Midbrain (tissue), 1 donor: ENCODE measurements around the gene SEPTIN8.
A peak's percentile ranks its signal among the peaks of the same experiment; 100 is the strongest.

Experiments used
- DNase-seq: peaks from one replicate; lab custom pipeline; 2025; lab: John Stamatoyannopoulos, UW

The SEPTIN8 gene

DNA sequence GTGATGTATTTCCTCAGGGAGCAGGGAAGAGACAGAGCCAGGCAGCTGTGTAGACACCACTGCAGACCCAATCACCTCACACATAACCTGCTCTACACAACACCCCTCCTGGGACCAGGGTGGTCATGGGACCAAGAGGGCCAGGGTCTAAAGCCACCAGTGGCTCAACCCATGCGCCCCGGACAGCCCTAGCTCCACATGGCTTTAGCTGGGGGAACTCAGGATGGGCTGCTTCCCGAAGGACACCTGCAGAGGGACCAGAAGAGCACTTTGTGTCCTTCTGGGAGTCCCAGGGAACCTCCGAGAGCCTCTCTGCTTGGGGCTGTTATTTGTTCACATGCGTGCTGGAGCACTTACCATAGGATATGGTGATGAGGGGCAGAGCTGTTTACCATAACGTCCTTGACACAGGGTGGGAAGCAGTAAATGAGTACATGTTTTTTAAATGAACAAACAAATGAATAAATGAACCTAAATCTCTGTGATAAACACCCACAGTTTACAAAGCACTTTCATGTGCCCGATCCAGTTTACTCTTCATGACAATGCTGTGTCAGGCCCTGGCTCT, 12.3 kb downstream of the SEPTIN8 start:
- DNase-seq = no peak

DNA sequence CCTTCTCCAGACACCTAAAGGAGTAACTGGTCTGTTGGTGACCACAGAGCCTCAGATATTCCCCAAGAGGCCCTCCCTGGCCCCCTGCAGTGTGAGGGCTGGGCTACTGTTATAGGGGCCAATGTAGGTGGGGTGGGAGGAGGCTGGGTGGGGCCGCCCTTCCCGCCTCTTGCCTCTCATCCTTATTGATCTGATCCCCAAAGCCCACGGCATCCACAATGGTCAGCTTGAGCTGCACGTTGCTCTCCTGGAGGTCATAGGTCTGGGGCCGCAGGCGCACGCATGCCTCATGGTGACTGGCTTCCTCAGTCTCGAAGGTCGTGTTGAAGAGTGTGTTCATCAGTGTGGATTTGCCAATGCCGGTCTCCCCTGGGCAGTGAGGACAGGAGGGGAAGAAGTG, 13.0 kb downstream of the SEPTIN8 start:
- no peak for DNase-seq

GRCh38 chr5:132763181-132764036, 13.6 kb downstream of the SEPTIN8 start:
- DNase-seq = no peak

- no peak for DNase-seq
Measured at GRCh38 chr5:132762246-132763000, 14.6 kb downstream of the SEPTIN8 start.

DNA sequence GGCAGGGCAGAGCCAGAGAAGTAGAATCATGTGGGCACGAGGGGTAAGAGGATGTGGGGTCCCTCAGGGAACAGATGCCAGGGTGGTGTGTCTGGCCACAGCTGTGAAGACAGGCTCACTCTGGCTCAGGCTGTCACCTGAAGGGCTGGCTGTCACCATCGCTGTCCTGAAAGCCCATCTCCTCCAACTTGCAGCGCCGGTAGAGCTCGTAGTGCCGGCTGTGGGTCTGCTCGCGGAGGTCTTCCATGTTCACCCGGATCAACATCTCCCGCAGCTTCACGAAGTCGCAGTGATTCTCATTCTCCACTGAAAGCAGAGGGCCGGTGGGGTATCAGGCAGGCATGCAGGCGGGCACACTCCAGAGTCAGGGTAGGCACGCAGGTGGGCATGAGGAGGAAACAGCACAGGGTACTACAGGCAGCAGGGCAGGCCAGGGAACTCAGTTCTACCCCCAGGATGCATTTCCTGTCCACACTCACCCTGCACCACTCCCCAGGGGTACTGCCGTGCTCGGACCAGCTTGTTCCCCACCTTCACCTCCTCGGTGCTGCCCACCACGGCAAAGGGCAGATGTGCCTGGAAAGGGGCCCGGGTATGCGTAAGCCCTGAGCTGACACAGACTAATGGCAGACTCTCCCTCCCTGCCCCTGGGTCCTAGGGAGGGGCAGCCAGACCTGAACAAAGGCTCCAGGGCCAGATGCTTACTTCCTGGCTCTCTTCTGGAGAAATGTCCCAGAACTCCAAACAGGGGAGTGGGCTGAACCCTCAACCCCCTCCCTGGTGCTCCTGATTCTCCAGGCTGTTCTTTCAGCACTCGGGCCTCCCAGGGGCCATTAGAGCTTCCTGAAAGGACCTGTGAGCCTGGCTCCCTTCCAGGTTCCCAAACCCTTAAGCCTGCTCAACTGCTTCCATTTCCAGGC, 15.5 kb downstream of the SEPTIN8 start:
- no peak for DNase-seq

DNA sequence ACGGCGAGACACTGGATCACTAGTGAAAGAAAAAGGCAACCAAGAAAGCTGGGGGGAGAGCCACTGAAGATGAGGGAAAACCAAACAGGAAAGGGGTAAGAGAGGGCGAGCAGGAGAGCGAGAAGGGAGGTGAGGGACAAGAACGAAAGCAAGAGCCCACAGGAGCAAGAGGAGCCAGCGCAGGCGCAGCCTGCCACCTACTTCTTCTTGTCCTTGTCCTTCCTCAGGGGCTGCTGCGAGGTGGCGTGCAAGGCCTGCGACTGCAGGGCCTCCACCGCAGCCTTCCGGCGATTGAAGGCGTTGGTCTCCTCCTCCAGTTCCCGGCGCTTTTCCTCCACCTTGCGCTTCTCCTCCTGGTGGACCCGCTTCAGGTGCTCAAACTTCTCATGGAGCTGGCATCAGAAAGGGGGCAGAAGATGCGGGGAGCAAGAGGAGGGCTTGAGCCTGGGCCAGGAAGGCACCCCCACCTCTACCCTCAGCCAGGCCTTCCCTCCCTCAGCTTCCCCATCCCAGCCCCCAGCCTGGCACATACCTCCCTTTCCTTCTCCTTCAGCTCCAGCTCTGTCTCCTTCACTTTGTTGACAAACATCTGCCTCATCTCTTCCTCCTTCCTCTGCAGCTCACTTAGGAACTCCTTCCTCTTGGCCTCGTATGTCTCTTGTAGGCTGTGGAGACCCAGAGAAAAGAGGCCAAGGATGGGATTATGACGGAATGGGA, 16.3 kb downstream of the SEPTIN8 start:
- no peak for DNase-seq

DNA sequence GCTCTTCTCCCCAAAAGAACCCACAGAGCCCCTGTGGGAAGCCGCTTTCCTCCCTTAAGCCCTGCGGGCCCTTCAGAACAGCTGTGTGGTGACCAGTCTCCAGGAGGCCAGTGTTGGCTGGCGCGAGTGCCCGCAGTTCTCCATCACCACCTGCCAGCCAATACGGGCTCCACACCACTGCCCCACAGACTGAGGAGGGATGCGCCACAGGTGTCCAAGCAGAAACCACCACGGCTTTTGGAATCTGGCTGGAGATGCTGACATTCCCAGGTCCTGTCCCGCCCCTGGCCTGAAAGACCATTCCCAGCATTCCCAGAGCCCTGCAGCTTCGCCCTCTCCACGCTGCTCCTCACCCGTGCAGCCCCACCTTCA, 17.0 kb downstream of the SEPTIN8 start:
- no peak for DNase-seq

- no peak for DNase-seq
Measured at GRCh38 chr5:132759114-132760048, 17.7 kb downstream of the SEPTIN8 start.

- no peak for DNase-seq
Measured at GRCh38 chr5:132758451-132758850, 18.6 kb downstream of the SEPTIN8 start.

DNA sequence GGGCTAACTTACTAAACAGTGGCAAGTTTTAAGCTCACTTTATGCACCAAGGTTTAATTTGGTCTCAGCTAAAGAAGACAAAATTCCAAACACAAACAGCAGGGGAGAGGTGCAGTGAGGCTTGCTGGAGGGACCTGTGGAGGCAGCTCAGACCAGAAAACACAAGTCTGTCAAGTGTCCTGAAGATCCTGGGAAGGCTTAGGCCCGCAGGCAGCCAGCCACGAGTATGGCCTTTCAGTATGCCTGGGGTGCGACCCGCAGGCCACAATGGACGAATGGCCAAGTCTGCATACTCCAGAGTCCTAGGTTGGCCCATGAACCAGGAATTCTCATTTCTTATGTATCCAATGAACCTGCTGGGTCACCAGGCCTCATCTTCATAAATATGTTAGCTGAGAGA, 20.5 kb downstream of the SEPTIN8 start:
- no peak for DNase-seq

DNA sequence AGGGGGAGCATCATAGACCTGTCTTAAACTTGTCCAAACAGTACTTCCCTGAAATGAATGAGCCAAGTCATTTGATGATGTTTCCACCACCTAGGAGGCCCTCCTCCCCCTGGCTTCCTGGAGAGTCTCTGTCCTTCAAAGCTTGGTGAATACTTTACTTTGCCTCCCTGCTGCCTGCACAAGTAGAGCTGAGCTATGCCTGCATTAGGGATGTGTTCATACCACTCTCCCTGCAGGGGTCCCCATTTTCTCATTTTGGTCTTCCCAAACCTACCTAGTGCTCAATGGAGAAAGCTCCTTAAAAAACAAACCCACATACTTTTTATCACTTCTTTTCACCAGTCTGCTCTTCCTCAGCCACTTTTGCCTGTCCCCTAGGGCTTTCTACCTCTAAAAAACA, 22.1 kb downstream of the SEPTIN8 start:
- DNase-seq = peak; percentile 58

GRCh38 chr5:132754111-132754510, 22.9 kb downstream of the SEPTIN8 start:
- DNase-seq = no peak

DNA sequence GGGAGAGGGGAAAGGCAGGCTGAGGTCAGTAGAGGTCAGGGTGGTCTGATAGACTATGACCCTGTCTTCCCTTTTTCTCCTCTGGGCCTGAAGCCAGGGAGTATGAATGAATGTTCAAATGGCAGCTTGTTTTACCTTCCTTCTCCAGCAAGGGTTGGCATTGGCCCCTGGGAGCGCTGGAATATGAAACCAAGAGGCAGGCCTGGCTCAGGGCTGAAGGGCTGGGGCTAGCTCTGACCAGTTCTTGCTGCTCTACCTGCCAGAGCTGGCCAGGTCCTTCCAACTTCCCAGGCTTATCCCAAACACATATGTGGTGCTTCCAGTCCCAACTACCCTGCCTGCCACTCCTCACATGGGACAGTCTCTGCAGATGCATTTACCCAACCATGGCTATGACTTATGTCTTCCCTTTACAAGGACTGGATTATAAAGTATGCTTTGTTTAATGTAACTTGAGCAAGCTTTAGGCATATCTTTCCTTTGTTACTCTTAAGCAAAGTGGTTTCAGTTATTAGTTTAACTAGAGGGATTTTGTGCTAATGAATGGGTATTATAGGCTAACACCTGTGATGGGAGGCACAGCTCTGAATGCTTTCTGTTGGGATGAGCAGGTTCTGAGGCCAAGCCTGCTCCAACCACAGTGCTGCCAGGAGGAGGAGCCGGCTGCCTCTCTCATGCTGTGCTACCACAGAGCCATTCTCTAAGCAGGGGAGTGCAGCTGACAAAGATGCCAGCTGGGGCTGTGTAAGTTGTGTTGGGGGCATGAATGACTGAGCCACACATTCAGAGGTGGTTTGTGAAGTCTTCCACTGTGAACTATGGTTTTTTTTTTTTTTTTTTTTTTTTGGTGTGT, 23.7 kb downstream of the SEPTIN8 start:
- DNase-seq = peak; percentile 83

DNA sequence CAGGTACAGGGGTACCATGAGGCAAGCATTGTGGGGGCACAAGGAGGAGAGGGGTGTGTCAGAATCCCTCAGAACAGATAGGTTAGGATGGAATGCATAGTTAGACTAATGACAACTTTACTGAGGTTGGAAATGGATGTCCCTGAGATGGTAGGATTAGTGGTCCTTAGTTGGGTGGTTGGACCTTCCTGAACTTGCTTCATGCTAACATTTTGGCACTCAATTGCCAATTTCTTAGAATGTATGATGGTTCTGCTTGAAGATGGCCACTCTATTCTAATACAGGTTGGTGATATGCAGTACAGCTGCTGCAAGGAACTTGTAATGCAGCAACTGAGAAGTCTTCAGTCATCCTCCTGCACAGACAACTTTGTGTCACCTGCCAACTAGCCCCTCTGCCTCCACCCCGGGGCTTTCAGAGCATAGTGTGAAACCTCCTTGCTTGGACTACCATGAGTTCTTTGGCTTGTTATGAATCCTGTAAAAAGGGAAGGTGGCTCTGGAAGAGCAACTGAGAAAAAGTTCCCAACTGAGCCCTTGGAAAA, 24.4 kb downstream of the SEPTIN8 start:
- DNase-seq = no peak

- DNase-seq = no peak
Measured at GRCh38 chr5:132751971-132752580, 25.0 kb downstream of the SEPTIN8 start.

- DNase-seq = no peak
Measured at GRCh38 chr5:132751444-132751843, 25.6 kb downstream of the SEPTIN8 start.

GRCh38 chr5:132750471-132751230, 26.4 kb downstream of the SEPTIN8 start:
- no peak for DNase-seq

- DNase-seq = no peak
Measured at GRCh38 chr5:132749506-132749905, 27.5 kb downstream of the SEPTIN8 start.
